ENCODE measurements around the gene MYLK4.

MYLK4 gene

DNA sequence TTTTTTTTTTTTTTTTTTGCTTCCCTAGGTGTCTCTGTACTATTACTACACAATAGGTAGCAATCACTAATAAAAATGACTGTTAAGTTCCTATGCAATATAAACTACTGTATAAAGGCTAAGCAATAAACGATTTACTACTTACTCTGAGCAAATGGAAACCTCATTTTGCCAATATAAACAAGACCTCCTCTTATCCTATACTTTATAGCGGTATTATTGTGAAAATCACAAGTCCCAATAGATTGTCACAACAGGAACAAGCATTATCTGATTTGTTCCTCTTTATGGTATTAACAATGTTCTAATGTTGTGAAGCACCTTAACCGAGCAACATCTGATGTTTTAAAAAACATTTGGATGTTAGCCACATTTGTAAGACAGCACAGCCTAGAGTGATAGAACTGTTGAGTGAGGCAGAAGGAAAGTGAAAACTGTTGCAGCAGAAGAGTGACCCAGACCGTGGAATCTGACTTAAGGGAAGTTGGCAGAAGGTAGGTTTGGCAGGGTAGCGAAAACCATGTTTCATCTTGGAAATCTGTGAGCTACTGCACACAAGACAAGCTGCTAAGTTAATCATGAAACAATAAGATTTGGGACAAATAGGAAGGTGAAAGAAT, 94.2 kb downstream of the MYLK4 start:
- no peak for DNase-seq

DNA sequence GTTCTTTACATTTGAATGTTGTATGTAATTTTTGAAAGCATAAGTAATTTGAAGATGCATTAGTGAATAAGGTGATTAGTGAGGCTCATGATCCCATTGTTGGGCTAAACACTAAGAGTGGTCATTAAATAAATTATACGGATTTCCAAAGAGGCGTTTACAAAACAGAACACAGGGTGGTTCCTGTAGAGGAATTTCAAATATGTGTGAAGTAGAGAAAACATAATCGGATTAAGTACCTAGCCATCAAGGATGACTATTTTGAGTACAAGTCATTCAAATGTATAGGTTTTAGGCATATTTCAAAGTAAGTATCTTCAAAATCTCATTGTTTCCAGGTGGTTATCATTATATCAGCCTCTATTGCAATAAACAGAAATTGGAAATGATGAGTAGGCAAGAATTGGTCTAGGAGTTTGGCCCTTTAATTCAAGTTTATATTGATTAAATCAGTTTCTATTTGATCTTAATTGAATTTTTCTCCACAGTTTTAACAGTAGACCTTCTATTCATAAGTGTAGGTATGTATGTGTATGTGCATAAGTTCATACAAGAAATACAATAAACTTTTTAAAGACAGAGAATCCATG, 94.8 kb downstream of the MYLK4 start:
- DNase-seq, result no peak

GRCh38 chr6:2653369-2654032, 97.2 kb downstream of the MYLK4 start:
- no peak for DNase-seq

DNA sequence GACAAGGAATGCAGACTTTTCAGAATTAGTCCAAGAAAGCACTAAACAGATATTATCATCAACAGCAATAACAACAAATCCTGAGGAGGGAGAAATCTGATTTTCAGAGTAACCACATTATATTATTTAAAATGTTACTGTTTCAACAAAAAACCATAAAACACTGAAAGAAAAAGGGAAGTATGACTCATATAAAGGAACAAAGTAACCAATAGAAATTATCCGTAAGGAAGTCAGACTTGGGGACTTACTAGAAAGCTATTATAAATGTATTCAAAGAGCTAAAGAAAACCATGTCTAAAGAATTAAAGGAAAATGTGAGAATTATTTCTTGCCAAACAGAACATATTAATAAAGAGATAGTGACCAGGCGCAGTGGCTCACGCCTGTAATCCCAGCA, 98.1 kb downstream of the MYLK4 start:
- DNase-seq, result no peak

DNA sequence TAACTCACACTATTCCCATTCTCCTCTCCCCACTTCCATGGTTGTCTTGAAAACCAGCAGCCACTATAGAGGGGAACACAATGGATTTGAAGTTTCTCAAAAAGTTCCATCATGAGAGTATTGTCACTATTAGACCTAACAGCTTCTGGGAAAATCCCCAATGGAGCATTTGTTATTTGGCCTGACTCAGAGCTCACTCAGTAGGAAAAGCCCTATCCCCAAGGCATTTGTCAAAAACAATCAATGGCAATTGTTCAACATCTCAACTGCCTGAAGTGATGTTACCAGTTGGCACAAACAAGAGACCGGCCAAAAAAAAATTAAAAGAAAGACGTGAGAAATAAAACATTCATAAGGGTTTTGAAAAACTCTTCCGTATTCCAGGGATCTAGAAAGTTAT, 98.8 kb downstream of the MYLK4 start:
- no peak for DNase-seq

GRCh38 chr6:2651536-2651935, 99.2 kb downstream of the MYLK4 start:
- DNase-seq, result no peak

- DNase-seq, result no peak
Measured at GRCh38 chr6:2646346-2646745, 104.4 kb downstream of the MYLK4 start.

GRCh38 chr6:2643935-2644539, 106.7 kb downstream of the MYLK4 start:
- DNase-seq, result no peak

- no peak for DNase-seq
Measured at GRCh38 chr6:2643130-2643529, 107.6 kb downstream of the MYLK4 start.

DNA sequence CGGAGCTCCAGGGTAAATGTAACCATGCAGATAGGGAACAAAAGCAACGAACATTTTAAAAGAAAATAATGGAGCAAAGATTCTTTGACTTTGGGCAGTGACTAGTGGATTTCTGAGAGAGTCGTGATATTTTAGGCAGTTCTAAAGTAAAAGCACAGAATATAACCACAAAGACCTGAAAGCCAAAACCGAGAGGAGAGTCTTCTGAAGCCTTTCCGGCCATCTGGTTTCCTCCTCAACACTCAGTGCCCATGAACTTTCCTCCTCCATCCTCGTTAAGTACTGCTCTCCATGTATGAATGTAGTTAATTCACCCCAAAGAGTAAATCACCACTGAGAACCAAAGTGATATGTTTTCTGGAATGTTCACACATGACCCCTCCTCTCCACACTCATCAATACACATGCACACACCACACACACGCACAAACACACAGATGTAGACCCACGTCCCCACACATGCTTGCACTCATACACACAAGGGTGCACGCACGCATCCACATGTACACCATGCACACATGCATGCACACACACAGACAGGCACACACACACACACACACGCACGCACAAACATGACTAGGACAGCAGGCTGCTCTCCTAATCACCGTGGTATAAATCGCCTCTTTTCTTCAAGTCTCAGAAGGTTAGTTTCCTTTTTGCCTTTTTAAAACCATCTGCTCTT, 109.5 kb downstream of the MYLK4 start:
- no peak for DNase-seq

GRCh38 chr6:2640551-2640950, 110.2 kb downstream of the MYLK4 start:
- DNase-seq, result no peak

GRCh38 chr6:2639896-2640295, 110.8 kb downstream of the MYLK4 start:
- DNase-seq, result no peak

DNA sequence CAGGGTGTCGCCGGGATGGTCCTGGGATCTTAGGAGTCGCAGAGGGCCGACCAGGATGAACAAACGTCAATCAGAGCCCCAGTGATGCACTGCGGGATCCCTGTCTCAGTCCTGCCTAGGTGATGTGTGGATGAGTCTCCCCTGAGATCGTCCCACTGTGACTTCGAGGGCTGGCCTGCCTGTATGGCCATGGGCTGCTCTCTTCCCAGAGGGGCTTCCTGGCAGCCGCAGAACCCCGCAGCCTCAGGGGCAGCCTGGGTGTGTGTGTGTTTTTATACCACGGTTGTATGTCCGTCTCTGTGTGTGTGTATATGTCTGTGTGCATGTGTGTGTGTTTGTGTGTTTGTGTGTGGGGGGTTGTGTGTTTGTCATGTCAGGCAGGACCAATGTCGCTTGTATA, 111.6 kb downstream of the MYLK4 start:
- no peak for DNase-seq

GRCh38 chr6:2636672-2637071, 114.0 kb downstream of the MYLK4 start:
- no peak for DNase-seq

DNA sequence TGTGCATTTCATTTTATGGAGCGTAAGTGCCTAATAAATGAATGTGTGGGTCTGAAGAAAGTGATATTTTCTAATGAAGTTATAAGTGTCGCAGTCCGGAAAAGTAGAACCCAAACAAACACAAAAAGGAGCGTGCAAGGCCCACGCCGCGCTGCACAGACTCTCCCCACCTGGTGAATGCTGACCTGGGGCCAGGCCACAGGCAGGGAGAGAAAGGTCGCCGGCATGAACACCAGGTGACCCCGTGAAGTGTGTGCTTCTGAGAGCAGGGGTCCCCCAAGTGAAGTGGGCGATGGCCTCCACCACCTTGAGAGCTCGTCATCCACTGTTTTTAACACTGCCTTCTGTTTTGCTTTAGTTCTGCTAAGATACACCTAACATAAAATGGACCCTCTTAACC, 114.8 kb downstream of the MYLK4 start:
- DNase-seq, result no peak

DNA sequence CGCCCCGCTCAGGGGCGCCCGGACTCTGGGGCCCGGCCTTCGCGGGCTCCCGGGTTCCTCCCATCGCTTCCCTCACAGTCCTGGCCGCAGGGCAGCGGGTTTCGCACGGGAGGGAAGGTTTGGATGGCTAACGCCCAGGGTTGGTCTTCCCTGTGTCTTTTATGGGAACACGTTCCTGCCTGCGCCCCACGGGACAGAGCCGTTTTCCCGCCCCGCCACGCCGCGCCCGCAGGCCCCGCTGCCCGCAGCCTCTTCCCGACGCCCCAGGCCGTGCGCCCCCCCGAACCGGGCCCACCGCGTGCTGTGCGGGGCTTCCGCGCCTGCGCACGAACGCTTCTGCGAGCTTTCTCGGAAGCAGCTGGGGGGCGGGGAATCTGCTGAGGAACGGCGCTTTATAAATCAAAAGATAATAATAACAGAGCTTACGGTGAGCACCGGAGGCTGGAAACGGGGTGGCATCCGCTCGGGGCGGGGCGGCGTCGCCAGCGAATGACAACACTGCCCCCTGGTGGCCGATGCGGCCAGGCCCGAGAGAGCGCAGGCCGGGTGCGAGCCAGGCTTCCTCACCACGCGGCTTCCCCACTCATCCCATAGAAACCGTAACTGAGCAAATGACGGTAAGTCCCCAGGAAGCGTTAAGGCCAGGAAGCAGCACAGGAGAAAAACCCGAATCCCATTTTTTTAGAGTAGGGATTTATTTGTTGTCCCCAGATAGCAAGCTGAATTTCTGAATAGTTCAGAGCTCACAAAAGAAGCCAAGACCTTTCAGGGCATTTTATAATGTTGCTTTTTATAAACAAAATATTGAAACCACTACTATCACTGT, 116.4 kb downstream of the MYLK4 start:
- DNase-seq, result peak; percentile 82

DNA sequence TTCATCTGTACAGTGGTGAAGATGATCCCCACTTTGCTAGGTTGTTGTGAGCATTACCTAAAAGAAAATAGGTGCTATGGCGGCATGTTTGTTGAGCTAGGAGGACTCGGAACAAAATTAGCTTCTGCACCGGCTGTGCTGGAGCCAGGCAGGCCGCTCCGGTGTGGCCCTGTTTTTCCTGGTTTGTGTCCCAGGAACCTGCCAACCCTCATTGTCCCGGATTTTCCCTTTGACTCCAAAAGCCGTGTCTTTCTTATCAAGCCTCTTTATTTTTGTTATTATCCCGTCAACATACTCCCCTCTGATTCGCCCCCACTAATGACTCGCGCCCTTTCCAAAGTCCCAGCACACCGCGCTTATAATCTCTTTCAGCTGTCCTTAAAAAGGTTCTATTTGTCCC, 117.0 kb downstream of the MYLK4 start:
- DNase-seq, result no peak

- DNase-seq, result no peak
Measured at GRCh38 chr6:2632976-2633584, 117.6 kb downstream of the MYLK4 start.

GRCh38 chr6:2632368-2632767, 118.4 kb downstream of the MYLK4 start:
- DNase-seq, result peak; percentile 14

GRCh38 chr6:2630891-2631571, 119.7 kb downstream of the MYLK4 start:
- peak; percentile 28 for DNase-seq

- DNase-seq, result peak; percentile 92
Measured at GRCh38 chr6:2630359-2630758, 120.4 kb downstream of the MYLK4 start.
